Stimulated activated CD8-positive, alpha-beta memory T cell treated with anti-CD3 and anti-CD28 coated beads, Interleukin-2, amount 100 ng/mL, for 48 hours (primary cell): ENCODE data around the gene UNC119B.

ENCODE experiments used
- DNase-seq, 2 donors: peaks; one replicate each; pipeline ENCODE4 v3.0.0-alpha.2; 2020; ENCODE audit warnings: low read depth in 2 of 2

UNC119B gene

DNA sequence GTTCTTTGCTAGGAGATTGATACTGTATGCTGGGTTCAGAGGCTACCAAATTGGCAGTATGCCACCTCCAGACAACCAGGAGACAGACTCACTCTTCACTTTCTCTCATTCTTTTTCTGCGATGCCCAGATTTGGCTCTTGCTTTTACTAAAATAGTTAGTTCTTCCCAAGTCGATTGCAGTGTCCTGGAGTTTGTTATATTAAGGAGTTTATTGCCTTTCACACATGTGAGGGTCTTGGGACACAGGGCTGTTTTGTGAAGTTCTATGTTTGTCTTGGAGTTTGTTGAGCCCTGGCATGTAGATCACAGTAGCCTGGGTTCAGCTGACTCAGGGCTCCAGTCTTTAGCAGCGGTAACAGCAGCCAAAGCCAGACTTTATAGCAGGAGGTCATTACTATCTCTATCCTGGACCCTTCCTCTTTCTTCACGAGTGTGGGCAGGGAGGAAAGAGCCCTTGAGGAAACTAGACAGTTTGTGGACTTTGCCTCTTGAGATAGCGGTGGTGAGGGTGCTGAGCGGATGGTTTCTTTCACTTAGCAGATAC, 21.7 kb upstream of the UNC119B start:
- DNase-seq, result no peak

DNA sequence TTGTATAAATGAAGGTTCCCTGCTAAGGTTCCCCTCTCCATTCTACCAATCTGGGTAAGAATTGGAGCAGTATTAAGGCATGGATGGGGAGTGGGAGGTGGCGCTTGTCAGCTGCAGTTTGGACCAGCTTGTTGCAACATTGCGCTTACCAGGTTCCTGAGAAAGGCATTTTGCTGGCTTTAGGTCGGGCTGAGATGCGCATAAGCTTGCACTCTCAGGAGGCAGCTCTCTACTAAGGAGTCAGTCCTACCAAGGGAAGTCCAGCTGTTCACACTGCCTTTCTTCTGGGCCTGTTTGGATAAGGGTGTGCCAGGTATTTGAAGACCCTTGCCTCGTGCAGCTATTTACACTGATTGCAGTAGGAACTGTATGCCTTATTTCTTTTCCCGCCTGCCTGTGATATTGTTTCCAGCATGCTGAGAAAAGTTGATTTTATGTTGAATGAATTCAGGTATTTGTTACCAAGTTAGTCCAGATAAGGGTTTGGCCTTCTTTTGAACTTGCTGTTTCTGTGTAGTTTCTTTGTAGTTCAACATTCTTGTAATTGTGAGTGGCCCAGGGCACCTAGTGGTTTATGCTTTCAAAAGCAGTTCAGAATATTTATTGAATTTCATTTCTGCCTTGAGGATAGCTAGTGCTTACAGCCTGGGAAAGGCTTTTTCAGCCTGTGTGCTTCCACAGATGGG, 20.7 kb upstream of the UNC119B start:
- no peak for DNase-seq

DNA sequence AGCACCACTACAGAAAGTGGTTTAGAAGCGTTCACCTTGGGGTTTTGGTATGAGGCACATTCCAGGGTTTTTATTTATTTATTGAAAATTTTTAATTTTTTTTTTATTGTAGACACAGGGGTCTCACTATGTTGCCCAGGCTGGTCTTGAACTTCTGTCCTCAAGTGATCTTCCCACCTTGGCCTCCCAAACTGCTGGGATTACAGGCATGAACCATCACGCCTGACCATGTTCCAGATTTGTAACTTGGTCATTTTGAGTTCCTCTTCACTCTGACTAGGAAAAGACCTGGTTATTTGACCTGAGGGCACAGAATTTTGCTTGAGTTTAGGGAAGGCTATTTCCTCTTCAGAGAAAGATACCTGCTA, 20.2 kb upstream of the UNC119B start:
- DNase-seq, result no peak

DNA sequence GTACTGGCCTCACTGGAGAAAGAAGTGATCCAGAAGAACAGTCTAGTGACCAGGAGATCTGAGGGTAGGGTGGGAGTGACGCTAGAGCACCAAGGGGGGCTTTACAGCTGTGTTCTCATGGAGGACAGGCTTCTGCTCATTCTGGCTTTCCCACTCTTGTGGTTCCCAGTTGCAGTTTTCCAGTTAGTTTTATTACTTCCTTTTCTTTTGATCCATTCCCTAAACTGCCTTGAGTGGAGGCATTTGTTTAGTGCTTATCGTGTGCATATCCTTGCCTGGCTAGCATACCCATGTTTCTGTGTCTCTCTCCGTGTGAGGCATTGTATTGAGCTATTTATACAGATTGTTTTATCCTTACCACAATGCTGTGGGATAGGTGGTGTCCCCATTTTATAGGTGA, 19.3 kb upstream of the UNC119B start:
- DNase-seq, result no peak

DNA sequence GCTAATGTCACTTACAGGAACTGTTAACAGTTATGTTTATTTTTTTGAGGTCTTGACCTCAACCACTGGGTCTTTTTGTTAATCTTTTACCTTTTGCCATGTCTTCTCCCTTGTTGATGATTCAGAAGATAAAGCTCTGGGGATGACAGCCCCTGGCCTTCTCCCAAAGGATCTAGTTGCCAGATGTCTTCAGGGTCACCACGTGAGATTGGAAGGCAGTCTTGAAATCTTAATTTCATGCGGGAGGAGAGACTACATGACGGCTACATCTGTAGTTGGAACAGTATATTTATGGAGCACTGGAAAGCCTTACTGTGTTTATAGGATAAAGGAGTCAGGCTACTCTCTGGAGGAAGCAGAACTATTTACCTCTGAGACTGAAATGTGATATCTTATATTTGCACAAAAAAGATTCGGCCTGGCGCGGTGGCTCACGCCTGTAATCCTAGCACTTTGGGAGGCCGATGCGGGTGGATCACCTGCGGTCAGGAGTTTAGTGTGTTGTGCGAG, 17.7 kb upstream of the UNC119B start:
- no peak for DNase-seq

DNA sequence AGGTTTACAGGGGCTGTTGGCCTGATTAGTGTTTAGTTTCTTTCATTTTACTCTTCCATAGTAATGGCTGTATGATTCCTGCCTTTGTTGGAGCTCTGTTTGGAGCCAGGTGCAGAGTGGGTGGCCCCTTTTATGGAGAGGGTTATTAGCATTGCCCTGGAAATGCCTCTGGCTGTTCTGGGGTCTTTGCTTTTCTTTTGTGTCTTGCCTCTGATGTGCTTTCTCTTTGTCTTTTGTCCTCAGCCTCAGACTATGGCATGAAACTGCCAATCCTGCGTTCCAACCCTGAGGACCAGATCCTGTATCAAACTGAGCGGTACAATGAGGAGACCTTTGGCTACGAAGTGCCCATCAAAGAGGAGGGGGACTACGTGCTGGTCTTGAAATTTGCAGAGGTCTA, 16.4 kb upstream of the UNC119B start:
- no peak for DNase-seq

DNA sequence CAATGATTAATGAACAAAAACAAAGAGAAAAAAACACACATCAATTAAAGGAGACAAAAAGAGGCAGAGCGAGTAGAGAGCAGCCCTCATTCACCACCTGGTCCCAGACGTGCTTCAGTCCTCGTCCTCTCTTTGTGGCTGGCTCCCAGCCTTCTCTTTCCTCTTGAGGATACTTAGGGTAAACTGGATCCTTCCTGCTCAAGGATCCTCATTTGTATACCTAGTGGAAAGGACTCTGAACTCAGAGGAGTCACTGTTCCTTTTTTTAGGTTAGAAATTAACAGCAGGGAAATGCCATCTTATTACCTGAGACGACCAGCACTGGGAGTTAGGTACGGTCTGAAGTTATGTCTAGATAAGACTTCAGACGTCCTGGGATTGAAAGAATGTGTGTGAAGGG, 13.6 kb upstream of the UNC119B start:
- no peak for DNase-seq

DNA sequence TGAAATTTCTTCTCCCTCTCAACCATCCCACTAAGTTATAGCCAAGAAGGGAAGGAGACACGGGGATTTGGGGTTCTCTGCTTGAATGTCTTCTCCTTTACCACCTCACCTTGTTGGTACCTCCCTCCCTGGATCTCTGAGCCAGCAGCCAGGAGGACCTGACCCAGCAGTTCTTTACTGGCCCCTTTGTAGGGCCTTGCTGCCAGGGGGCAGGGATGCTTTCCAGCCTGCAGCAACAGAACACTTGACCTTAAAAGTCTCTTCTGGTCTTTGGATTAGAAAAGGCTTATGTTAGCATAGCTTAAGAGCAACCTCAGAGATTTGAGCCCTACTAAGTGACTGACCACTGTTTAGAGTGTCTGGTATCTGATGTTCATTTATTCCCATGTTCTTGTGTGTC, 12.9 kb upstream of the UNC119B start:
- DNase-seq, result no peak

DNA sequence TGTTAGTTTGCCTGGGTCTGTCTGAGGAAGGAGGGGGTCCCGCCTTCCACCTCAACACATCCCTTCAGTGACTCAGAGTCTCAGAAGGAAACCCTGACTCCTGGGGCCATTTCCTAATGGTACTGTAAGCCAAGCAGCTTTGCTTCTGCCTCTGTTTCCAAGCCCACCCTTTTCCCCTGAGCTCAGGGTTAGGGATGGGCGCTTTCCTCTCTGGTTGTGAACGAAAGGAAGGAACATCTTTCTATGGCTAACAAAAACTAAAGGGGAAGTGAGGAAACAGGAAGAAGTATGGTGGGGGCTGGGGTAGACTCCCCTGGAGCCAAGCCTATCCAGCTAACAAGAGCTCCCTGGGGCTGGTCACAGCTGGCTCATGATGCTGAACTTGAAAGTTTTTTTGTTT, 11.6 kb upstream of the UNC119B start:
- no peak for DNase-seq

DNA sequence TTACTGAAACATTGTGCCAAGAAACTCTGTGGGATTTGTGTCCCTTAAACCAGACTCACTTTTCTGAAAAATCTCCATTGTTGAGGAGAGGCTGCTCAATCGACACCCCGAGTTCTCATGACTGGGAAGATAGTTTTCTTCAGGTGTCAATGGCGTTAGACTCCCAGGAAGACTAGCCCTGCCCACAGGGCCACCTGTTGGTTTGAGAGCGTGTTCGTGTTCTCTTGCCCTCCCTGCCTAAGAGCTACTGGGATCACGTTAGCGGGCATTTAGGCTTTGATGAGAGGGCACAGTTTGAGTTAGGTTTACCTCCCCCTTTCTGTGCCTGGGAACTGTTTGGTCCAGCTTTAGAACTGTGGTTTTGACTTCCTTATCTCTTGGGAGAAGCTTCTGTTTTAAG, 10.7 kb upstream of the UNC119B start:
- DNase-seq, result no peak

DNA sequence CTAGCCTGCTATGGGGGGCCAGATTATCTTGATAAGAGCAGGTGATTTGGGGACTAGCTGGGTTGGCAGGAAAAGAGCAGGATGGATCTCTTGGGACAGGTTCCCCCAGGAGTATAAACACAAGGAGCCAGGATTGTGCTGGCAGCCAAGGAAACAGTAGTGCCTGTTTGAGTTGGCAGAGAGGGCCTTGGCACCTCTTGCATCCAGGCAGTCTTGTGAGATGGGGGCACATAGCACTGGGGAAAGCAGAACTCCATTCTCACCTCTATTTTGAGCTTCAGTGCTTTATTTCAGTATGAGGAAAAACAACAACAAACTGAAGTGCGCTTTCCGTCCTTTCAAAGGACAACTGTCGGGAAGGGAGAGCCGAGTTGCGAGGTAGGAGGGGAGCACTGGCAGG, 9.4 kb upstream of the UNC119B start:
- no peak for DNase-seq

DNA sequence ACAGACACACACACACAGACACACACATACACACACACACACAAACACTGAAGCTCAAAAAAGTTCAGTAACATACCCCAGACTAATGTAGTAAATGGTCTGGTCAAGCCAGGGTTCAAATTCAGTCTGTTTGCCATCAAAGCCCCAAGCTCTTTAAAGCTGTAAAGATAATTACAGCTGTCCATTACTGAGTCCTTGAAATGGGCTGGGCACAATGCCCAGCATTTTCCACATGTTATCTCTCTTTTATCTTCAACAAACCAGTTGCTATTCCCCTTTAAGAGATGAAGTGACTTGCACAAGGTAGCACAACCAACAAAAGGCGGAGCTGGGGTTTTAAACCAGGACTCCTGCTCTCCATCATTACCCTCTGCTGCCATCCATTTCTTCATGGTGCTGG, 7.6 kb upstream of the UNC119B start:
- no peak for DNase-seq

DNA sequence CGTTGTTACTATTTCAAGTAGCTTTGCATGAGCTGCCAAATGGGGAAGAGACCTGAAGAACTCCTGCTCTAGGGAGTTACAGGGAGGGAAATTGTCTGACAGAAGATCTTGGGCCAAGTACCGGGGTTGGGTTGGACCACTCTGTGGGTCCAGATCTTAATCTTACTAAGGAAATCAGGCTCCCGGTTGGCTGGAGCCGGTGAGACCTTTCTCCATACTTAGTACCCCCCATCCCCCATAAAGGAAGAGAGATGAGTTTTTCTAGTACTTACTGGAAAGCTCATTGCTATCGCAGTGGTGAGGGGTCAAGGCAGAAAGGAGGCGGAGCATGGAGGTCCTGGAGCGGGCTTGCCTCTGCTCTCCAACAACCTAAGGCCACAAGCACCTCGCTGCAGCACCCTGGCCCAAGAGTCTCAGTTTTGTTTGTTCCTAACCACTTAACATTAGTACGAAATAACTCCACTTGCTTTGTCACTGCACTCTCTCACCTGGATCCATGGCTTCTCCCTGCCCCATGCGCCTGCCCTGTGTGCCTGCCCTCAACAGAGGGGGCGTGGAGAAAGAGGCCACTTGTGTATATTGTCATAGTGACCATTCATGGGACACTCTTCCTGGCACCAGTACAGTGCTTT, 6.8 kb upstream of the UNC119B start:
- DNase-seq, result no peak

DNA sequence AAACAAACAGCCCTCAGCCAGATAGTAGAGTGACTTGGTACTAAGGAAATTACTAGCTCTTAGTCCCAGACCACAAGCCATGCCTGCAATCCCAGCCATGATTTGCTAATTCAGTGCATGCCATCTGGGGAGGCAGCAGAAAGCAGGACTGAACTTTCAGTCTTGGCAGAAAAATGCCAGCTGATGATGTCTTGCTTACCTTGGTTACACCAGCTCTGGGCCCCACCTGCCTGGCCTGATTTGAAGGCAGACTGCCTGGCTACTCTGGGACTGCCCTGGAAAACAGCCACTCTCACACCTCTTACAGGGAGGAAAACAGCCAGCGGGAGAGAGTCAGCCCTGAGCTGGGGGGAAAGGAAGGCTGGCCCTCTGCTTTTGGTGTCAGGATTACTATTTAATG, 4.6 kb upstream of the UNC119B start:
- DNase-seq, result no peak

DNA sequence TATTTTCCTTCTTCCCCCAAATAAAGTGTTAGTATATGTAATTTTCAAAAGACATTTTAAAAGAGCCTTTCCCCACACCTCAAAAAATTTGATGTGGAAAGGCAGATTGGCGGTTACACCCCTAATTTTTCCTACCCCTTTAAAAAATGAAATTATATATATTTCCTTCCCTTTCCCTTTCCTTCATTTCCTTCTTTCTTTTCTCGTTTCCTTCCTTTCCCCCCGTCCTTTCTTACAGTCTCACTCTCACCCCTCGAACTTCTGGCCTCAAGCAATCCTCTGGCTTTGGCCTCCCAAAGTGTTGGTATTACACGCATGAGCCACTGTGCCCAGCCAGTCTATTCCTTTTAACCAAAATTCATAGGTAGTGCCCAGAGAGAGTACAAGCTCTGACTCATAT, 4.2 kb upstream of the UNC119B start:
- DNase-seq, result no peak

DNA sequence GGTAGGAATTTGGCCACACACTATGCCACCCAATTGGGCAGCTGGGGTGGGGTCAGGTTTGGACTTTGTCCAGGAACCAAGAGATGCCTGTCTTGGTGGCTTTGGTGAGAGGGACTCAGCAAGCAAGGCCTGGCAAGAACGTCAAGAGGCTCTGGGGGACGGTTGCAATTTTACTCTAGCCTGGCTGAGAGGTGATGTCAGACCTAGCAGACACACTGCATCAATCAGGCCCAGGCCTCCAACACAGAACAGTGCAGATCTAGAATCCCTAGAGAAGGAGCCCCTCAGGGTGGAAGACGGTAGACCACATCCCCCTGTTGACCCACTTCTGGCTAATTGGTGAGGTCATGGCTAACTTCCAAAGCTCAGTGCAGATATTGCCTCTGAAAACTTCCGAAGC, 1.6 kb upstream of the UNC119B start:
- no peak for DNase-seq

DNA sequence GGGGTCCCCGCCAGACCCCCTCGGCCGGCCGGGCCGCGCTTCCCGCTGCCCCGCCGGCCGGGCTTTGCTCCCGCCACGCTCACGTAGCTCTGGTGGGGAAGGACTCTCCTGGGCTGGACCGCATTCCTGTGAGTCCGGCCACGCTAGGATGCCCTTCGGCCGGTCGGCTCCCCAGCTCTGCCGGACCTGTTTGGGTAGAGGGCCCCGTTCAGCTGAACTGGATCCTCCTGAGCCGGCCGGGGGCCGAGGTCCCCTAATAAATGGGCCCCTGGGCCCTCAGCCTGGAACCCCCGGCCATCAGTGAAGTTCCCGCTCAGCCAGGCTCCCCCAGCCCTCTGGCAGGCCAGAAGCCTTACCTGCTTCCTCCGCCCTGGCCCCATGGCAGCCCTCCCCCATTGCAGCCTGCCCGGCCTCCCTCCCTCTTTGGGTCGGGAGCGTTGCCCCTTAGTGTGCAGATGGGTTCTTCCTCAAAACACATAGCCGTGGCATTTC, 593 bp downstream of the UNC119B start:
- DNase-seq, result no peak

DNA sequence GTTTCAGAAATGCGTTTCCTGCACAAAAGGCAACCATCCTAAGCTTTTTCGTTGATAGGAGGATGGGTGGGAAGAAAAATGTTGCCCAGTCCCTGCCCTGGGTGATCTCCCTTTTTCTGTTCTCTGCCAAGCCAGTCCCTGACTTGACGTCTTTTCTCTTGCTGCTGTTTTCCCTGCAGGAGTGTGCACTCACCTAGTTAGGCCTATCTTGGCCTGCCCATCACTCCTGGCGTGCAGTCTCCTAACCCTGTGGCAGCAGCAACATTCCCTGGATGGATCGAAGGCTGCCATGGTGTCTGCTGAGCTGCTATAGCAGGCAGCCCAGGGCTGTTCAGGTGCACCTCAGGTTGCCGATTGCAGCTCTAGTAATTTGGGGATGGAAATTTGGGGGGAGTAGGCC, 1.2 kb downstream of the UNC119B start:
- DNase-seq, result no peak

DNA sequence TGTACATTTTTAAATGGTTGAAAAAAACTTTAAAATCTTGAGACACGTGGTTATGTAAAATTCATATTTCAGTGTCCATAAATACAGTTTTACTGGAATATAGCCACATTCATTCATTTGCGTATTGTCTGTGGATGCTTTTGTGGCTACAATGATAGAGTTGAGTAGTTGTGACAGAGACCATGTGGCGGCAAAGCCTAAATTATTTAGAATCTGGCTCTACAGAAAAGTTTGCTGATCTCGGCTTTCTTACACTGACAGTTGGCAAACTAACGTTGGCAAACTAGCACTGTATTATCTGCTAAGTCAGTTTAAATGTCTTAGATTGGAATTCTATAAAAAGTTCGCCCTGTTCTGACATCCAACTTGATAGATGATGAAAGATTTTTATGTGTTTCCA, 2.4 kb downstream of the UNC119B start:
- no peak for DNase-seq

DNA sequence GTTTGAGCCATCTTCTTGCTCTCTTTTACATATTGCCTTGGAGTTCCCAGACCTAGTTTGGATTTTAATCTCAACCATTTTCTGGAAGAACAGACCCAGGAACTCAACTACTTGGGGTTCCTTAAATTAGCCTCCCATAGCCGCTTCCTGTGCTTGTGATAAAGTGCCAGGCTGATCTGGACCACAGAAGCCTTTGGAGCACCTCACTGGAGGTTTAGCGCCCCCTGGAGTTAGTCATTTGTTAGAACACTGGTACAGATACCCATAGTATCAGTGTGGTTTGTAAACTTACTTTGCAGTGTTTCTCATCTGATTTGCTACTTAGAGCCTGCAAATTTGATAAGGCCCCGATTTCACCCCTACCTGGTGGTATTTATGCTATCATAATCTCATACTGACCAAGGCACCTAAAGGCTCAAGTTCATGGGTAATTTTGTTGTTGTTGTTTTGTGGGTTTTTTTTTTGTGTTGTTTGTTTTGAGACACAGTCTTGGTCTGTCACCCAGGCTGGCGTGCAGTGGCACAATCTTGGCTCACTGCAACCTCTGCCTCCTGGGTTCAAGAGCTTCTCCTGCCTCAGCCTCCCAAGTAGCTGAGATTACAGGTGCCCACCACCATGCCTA, 3.7 kb downstream of the UNC119B start:
- DNase-seq, result peak; percentile 48 to 51

DNA sequence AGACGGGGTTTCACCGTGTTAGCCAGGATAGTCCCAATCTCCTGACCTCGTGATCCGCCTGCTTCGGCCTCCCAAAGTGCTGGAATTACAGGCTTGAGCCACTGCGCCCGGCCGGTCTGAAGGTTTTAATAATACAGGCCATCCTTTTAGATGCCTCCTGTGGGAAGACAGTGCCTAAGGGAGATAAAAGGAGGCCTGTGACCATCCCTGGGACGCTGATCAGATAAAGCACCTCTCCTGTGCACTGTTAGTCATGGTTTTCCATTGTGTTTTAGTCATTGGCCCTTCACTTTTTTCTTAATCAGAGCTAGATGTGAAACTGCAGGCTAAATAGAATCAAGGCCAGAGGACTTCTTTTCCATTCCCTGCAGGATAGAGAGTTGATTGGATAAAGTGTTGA, 7.8 kb downstream of the UNC119B start:
- DNase-seq, result no peak

DNA sequence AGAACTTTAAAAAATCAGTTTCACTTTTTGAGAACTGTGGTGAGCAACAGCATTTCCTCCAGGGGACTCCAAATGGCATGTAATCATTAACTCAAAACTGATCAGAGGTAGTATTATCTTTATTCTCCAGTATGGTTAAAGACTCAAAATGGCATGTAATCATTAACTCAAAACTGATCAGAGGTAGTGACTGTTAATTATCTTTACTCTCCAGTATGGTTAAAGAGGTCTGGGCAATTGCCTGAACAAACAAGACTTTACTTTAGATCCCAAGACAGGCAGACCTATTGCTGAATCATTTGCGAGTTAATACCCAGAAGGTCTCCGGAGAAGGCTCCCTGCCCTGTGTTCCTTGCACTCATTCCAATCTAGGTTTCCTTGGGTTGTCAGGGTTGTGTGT, 8.8 kb downstream of the UNC119B start:
- DNase-seq, result no peak
